Measurements from ENCODE around the gene SYCP2.

The SYCP2 gene

GRCh38 chr20:59832406-59833363 is 100.8 kb downstream of the SYCP2 start:
- DNase-seq: no peak

GRCh38 chr20:59831916-59832270 is 101.5 kb downstream of the SYCP2 start:
- no peak for DNase-seq

GRCh38 chr20:59831024-59831915 is 102.2 kb downstream of the SYCP2 start:
- no peak for DNase-seq

GRCh38 chr20:59830665-59831023 is 102.8 kb downstream of the SYCP2 start:
- DNase-seq: no peak

- DNase-seq: no peak
Measured at GRCh38 chr20:59829786-59830664, 103.4 kb downstream of the SYCP2 start.

GRCh38 chr20:59829054-59829785 is 104.2 kb downstream of the SYCP2 start:
- no peak for DNase-seq

GRCh38 chr20:59828125-59829053 is 105.0 kb downstream of the SYCP2 start:
- DNase-seq: no peak

- no peak for DNase-seq
Measured at GRCh38 chr20:59827138-59828056, 106.0 kb downstream of the SYCP2 start.

- DNase-seq: no peak
Measured at GRCh38 chr20:59825944-59826759, 107.3 kb downstream of the SYCP2 start.

- no peak for DNase-seq
Measured at GRCh38 chr20:59825563-59825920, 107.9 kb downstream of the SYCP2 start.

- no peak for DNase-seq
Measured at GRCh38 chr20:59824711-59825562, 108.5 kb downstream of the SYCP2 start.

GRCh38 chr20:59823491-59824259 is 109.8 kb downstream of the SYCP2 start:
- DNase-seq: no peak

- DNase-seq: no peak
Measured at GRCh38 chr20:59823030-59823423, 110.4 kb downstream of the SYCP2 start.

GRCh38 chr20:59822291-59823029 is 111.0 kb downstream of the SYCP2 start:
- no peak for DNase-seq

- DNase-seq: no peak
Measured at GRCh38 chr20:59821788-59822187, 111.6 kb downstream of the SYCP2 start.

- no peak for DNase-seq
Measured at GRCh38 chr20:59821201-59821600, 112.2 kb downstream of the SYCP2 start.

Data from fibroblast of upper back skin (primary cell).